Measurements from ENCODE around the gene FAM151A.

- TF ChIP-seq, protein P1, sequence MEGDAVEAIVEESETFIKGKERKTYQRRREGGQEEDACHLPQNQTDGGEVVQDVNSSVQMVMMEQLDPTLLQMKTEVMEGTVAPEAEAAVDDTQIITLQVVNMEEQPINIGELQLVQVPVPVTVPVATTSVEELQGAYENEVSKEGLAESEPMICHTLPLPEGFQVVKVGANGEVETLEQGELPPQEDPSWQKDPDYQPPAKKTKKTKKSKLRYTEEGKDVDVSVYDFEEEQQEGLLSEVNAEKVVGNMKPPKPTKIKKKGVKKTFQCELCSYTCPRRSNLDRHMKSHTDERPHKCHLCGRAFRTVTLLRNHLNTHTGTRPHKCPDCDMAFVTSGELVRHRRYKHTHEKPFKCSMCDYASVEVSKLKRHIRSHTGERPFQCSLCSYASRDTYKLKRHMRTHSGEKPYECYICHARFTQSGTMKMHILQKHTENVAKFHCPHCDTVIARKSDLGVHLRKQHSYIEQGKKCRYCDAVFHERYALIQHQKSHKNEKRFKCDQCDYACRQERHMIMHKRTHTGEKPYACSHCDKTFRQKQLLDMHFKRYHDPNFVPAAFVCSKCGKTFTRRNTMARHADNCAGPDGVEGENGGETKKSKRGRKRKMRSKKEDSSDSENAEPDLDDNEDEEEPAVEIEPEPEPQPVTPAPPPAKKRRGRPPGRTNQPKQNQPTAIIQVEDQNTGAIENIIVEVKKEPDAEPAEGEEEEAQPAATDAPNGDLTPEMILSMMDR (conservative IDR thresholded peaks at IDR 0.05): no peak
- no peak for TF ChIP-seq ZFX (IDR thresholded peaks at IDR 0.05)
Measured at GRCh38 chr1:54619749-54620148, 3.6 kb downstream of the FAM151A start.

Measured in C4-2B (cell line).